ENCODE results near the gene YEATS2. TPM values are rescaled to one million over a fixed set of nuclear protein-coding genes. Genes with fewer than 3 reads are reported as not detected.

The YEATS2 gene
- total RNA-seq, 1 donor from 2014 or later = 45.3 TPM

DNA sequence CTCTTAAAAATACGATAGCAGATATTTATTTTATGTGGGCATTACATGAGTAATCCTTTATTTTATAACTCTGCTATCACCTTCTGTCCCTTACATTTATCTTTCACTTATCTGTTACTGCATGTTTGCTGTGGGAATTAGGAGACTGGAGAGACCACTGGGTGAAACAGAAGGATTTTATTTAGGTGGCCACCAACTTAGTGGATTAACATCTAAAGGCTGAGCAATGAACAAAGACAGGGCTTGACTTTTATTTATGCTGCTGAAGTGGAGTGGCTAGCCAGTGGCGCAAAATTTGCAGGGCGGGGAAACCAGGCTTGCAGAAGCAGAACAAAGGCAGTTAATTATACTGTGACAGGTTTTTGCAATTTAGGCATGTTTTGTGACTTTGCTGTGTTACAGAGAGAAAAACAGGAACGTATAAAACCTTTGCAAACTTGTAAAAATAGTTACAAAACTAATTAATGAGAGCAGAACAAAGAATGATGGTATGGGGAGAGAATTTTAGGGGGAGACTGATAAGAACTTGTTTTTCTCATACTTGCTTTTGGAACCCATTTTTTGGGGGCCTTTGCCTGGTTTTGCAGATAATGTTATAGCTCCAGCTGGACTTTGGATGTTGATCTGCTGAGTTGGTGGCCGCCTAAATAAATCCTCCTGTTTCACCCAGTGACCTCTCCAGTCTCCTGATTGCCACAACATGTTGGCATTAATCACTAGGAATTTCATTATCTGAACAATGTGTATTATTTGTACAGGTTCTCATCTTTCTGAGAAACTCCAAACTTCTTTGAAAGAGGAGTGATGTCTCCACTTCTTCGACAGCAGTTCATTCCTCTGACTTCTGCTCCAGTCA is 44.2 kb upstream of the YEATS2 start:
- H3K9ac ChIP-seq (ENCODE audit: low read length) = no peak overlapping the region
- Mint-ChIP-seq H3K27ac (ENCODE audit: unreplicated experiment) (no peak overlapping the region), H3K27me3 (ENCODE audit: low read depth, unreplicated experiment) (no peaks in the 10 kb centered on the region), H3K9me3 (ENCODE audit: unreplicated experiment) (peaks cover 26% of the 10 kb centered on the region), H3K36me3 (ENCODE audit: low read depth, unreplicated experiment) (peaks cover 39% of the 10 kb centered on the region), H3K4me1 (ENCODE audit: low read depth, unreplicated experiment) (no peaks in the 10 kb centered on the region), H3K4me3 (ENCODE audit: unreplicated experiment) (no peak overlapping the region)
- no peak for DNase-seq (ENCODE audit: low read depth)
- no peaks in the 10 kb centered on the region for H3K27me3 ChIP-seq (ENCODE audit: insufficient read depth, low read length)
- no peaks in the 10 kb centered on the region for H3K79me2 ChIP-seq (ENCODE audit: insufficient read depth, low read length)
- peak; percentile 50 for FAIRE-seq
- no peak overlapping the region for H2AFZ ChIP-seq (ENCODE audit: low read depth, low read length)
- no peak overlapping the region for H3K4me3 ChIP-seq (ENCODE audit: insufficient read depth, low read depth, low read length)
- no peaks in the 10 kb centered on the region for H3K4me1 ChIP-seq (ENCODE audit: insufficient read depth, low read length)
- TF ChIP-seq, protein P1, sequence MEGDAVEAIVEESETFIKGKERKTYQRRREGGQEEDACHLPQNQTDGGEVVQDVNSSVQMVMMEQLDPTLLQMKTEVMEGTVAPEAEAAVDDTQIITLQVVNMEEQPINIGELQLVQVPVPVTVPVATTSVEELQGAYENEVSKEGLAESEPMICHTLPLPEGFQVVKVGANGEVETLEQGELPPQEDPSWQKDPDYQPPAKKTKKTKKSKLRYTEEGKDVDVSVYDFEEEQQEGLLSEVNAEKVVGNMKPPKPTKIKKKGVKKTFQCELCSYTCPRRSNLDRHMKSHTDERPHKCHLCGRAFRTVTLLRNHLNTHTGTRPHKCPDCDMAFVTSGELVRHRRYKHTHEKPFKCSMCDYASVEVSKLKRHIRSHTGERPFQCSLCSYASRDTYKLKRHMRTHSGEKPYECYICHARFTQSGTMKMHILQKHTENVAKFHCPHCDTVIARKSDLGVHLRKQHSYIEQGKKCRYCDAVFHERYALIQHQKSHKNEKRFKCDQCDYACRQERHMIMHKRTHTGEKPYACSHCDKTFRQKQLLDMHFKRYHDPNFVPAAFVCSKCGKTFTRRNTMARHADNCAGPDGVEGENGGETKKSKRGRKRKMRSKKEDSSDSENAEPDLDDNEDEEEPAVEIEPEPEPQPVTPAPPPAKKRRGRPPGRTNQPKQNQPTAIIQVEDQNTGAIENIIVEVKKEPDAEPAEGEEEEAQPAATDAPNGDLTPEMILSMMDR (IDR thresholded peaks at IDR 0.05; ENCODE audit: insufficient read depth, low read depth, low read length) = no peak
- no peak for TF ChIP-seq EZH2 (IDR thresholded peaks at IDR 0.05; ENCODE audit: insufficient read depth, low read length)
- H4K20me1 ChIP-seq (ENCODE audit: insufficient read depth, low read length) = no peaks in the 10 kb centered on the region
- no peak overlapping the region for H3K4me2 ChIP-seq (ENCODE audit: low read length)
- no peak overlapping the region for H3K27ac ChIP-seq (ENCODE audit: low read depth, low read length)
- peaks cover 13% of the 10 kb centered on the region for H3K9me3 ChIP-seq (ENCODE audit: insufficient read depth, low read depth, low read length)
- H3K36me3 ChIP-seq (ENCODE audit: insufficient read depth, low read length) = peaks cover 4% of the 10 kb centered on the region

DNA sequence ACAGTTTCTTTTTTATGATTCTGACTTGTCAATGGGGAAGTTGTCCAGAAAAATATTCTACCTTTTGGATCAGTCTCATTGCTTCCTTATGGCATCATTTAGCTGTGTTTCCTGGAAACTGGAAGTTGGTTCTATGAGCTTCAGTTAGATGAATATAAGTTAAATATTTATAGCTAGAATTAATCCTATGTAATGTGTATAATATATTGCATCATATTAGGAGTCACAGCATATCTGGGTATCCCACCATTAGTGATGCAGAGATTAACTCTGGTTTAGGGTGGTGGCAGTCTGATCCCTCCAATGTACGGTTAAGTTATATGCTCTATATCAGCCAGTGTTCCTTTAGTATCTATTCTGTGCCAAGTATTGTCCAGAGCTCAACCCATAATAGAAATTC is 42.9 kb upstream of the YEATS2 start:
- Histone ChIP-seq H2AFZ (ENCODE audit: low read depth, low read length) (no peak overlapping the region), H3K4me2 (ENCODE audit: low read length) (no peak overlapping the region), H3K4me1 (ENCODE audit: insufficient read depth, low read length) (no peaks in the 10 kb centered on the region), H4K20me1 (ENCODE audit: insufficient read depth, low read length) (peaks cover 7% of the 10 kb centered on the region), H3K27me3 (ENCODE audit: insufficient read depth, low read length) (no peaks in the 10 kb centered on the region), H3K9ac (ENCODE audit: low read length) (no peak overlapping the region), H3K4me3 (ENCODE audit: insufficient read depth, low read depth, low read length) (no peak overlapping the region), H3K79me2 (ENCODE audit: insufficient read depth, low read length) (no peaks in the 10 kb centered on the region), H3K36me3 (ENCODE audit: insufficient read depth, low read length) (peaks cover 4% of the 10 kb centered on the region), H3K27ac (ENCODE audit: low read depth, low read length) (no peak overlapping the region), H3K9me3 (ENCODE audit: insufficient read depth, low read depth, low read length) (peaks cover 13% of the 10 kb centered on the region)
- H3K27ac Mint-ChIP-seq (ENCODE audit: unreplicated experiment) = no peak overlapping the region
- no peak overlapping the region for H3K4me3 Mint-ChIP-seq (ENCODE audit: unreplicated experiment)
- TF ChIP-seq, protein P1 (IDR thresholded peaks at IDR 0.05; ENCODE audit: insufficient read depth, low read depth, low read length) = no peak
- no peak for TF ChIP-seq EZH2 (IDR thresholded peaks at IDR 0.05; ENCODE audit: insufficient read depth, low read length)
- no peaks in the 10 kb centered on the region for H3K27me3 Mint-ChIP-seq (ENCODE audit: low read depth, unreplicated experiment)
- DNase-seq (ENCODE audit: low read depth) (no peak), FAIRE-seq (no peak)
- no peaks in the 10 kb centered on the region for H3K4me1 Mint-ChIP-seq (ENCODE audit: low read depth, unreplicated experiment)
- H3K36me3 Mint-ChIP-seq (ENCODE audit: low read depth, unreplicated experiment) = peaks cover 38% of the 10 kb centered on the region
- peaks cover 26% of the 10 kb centered on the region for H3K9me3 Mint-ChIP-seq (ENCODE audit: unreplicated experiment)

DNA sequence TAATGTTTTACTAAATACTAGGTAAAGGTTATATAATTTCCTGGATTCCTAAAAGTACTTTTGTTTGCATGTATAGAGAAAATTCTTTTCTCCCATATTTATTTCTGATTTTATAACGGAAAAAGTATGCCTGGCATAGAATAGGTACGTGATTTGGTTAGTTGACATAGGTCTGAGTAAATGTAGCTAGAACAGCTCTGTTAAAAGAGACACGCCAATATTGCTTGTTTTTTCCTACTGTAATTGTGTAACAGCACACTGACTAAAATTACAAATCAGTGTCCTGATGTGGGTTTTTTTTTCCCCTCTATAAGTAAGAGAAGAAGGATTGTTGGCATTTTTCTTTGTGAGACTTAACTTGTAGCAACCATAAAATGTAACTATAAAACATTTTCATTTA is 35.5 kb upstream of the YEATS2 start:
- Mint-ChIP-seq H3K27me3 (ENCODE audit: low read depth, unreplicated experiment) (no peaks in the 10 kb centered on the region), H3K36me3 (ENCODE audit: low read depth, unreplicated experiment) (peaks cover 12% of the 10 kb centered on the region), H3K4me3 (ENCODE audit: unreplicated experiment) (no peak overlapping the region), H3K4me1 (ENCODE audit: low read depth, unreplicated experiment) (no peaks in the 10 kb centered on the region), H3K9me3 (ENCODE audit: unreplicated experiment) (peaks cover 4% of the 10 kb centered on the region), H3K27ac (ENCODE audit: unreplicated experiment) (no peak overlapping the region)
- H3K36me3 ChIP-seq (ENCODE audit: insufficient read depth, low read length) = no peaks in the 10 kb centered on the region
- H3K79me2 ChIP-seq (ENCODE audit: insufficient read depth, low read length) = no peaks in the 10 kb centered on the region
- peaks cover 4% of the 10 kb centered on the region for H3K4me1 ChIP-seq (ENCODE audit: insufficient read depth, low read length)
- H3K27ac ChIP-seq (ENCODE audit: low read depth, low read length) = no peak overlapping the region
- H3K4me3 ChIP-seq (ENCODE audit: insufficient read depth, low read depth, low read length) = no peak overlapping the region
- no peak for TF ChIP-seq EZH2 (IDR thresholded peaks at IDR 0.05; ENCODE audit: insufficient read depth, low read length)
- TF ChIP-seq, protein P1 (IDR thresholded peaks at IDR 0.05; ENCODE audit: insufficient read depth, low read depth, low read length) = no peak
- no peaks in the 10 kb centered on the region for H3K9me3 ChIP-seq (ENCODE audit: insufficient read depth, low read depth, low read length)
- no peak overlapping the region for H3K9ac ChIP-seq (ENCODE audit: low read length)
- no peaks in the 10 kb centered on the region for H3K27me3 ChIP-seq (ENCODE audit: insufficient read depth, low read length)
- DNase-seq (ENCODE audit: low read depth) = no peak
- H2AFZ ChIP-seq (ENCODE audit: low read depth, low read length) = no peak overlapping the region
- H4K20me1 ChIP-seq (ENCODE audit: insufficient read depth, low read length) = peaks cover 8% of the 10 kb centered on the region
- H3K4me2 ChIP-seq (ENCODE audit: low read length) = no peak overlapping the region
- FAIRE-seq = no peak

Data from astrocyte (in vitro differentiated cells and primary cell).